CD4-positive, alpha-beta T cell (primary cell): ENCODE results near the gene TANGO2. TPM values are rescaled to one million over a fixed set of nuclear protein-coding genes. Genes with fewer than 3 reads are reported as not detected.

Source experiments
- ATAC-seq: fragments of 200-7000 bp; cut with Tn5 transposase; one replicate; pipeline ENCODE4 v1.10.0; 2022; ENCODE audit warnings: mild to moderate bottlenecking; ENCODE audit not compliant: poor library complexity
- CTCF ChIA-PET: fragments of 350-600 bp; sonication (Branson Sonifier 250); formaldehyde crosslinking; loops from one replicate; lab custom pipeline; 2021; ENCODE audit warnings: antibody characterized with exemption, inconsistent platforms; lab: Charles Lee
- POLR2A ChIA-PET: fragments of 350-600 bp; sonication (Branson Sonifier 250); formaldehyde crosslinking; loops from one replicate; lab custom pipeline; 2021; ENCODE audit warnings: antibody characterized with exemption, inconsistent platforms; lab: Charles Lee
- DNase-seq, 14 experiments: peaks; one replicate each; pipeline ENCODE4 v3.0.0-alpha.2; 2013 to 2020; ENCODE audit warnings: mixed read lengths in 2 of 14
- H3K27ac ChIP-seq, 2 donors: one replicate each; pipeline versions ENCODE4 v1.5.1 to v1.7.0; 2013; ENCODE audit warnings: low read length in 2 of 2, low read depth in 1 of 2, mild to moderate bottlenecking in 1 of 2
- H3K27me3 ChIP-seq, 2 experiments: 1 replicate in 1 of 2; 2 replicates in 1 of 2; pipeline versions ENCODE4 v1.6.1 to v1.7.0; 2013; ENCODE audit warnings: low read length in 2 of 2, control low read depth in 1 of 2, mild to moderate bottlenecking in 1 of 2, moderate library complexity in 1 of 2; ENCODE audit not compliant: insufficient read depth in 2 of 2, control insufficient read depth in 1 of 2
- H3K36me3 ChIP-seq: one replicate; pipeline ENCODE4 v1.6.1; 2013; ENCODE audit warnings: low read length, control low read depth; ENCODE audit not compliant: insufficient read depth
- H3K4me1 ChIP-seq: one replicate; pipeline ENCODE4 v1.6.1; 2013; ENCODE audit warnings: low read length, control low read depth; ENCODE audit not compliant: insufficient read depth
- H3K4me3 ChIP-seq: one replicate; pipeline ENCODE4 v1.5.1; 2013; ENCODE audit warnings: mild to moderate bottlenecking, low read length, moderate library complexity
- H3K9me3 ChIP-seq, 2 experiments: 1 replicate in 1 of 2; 2 replicates in 1 of 2; pipeline versions ENCODE4 v1.6.1 to v1.7.0; 2013; ENCODE audit warnings: low read length in 2 of 2, mild to moderate bottlenecking in 2 of 2, control low read depth in 1 of 2, moderate library complexity in 1 of 2; ENCODE audit not compliant: control insufficient read depth in 1 of 2, insufficient read depth in 1 of 2
- H3K27ac Mint-ChIP-seq: one replicate; pipeline ENCODE4 v1.8.0; 2020; ENCODE audit warnings: mixed read lengths
- H3K27me3 Mint-ChIP-seq: one replicate; pipeline ENCODE4 v1.8.0; 2021; ENCODE audit warnings: mixed read lengths
- H3K36me3 Mint-ChIP-seq: one replicate; pipeline ENCODE4 v1.8.0; 2021; ENCODE audit warnings: low read depth, mixed read lengths
- H3K4me1 Mint-ChIP-seq: one replicate; pipeline ENCODE4 v1.8.0; 2021; ENCODE audit warnings: low read depth, mixed read lengths
- H3K4me3 Mint-ChIP-seq: one replicate; pipeline ENCODE4 v1.8.0; 2020; ENCODE audit warnings: mild to moderate bottlenecking, mixed read lengths
- H3K9me3 Mint-ChIP-seq: one replicate; pipeline ENCODE4 v1.8.0; 2020; ENCODE audit warnings: mixed read lengths
- CTCF ChIP-seq: fragments of 200-600 bp; IDR thresholded peaks from one replicate; pipeline ENCODE4 v1.8.0; 2022; ENCODE audit warnings: antibody characterized with exemption, mild to moderate bottlenecking
- intact Hi-C, 2 experiments: fragments of 100-400 bp; cut with DNase I in 1 of 2; cut with micrococcal nuclease in 1 of 2; formaldehyde crosslinking; loops; one replicate each; pipeline versions ENCODE4 v1.15.1 to v1.9.0; 2023 to 2025; cut with DNase I, micrococcal nuclease
- total RNA-seq, 174 experiments: library from RNA in 2 of 174; stranded (reverse) in 2 of 174; gene quantifications; one replicate each; pipeline ENCODE4 v1.2.3 and lab custom pipeline; 2021 to 2026

Gene TANGO2
- total RNA-seq, 2 experiments from 2014 or later = 10.3 to 10.5 TPM

- H3K27ac Mint-ChIP-seq = peak overlapping the region; percentile 51
- intact Hi-C loops = loop anchor here in 1 of 2 experiments (10.0 kb wide), 1 partner anchor 813 kb away; the partner anchor contains the start of gene CLTCL1
- DNase-seq = no peak
- H3K36me3 ChIP-seq = peaks cover 82% of the 10 kb centered on the region
- ATAC-seq = no peak
- no peak for TF ChIP-seq CTCF
- no peaks in the 10 kb centered on the region for H3K9me3 ChIP-seq
- ChIA-PET POLR2A (no interaction called here), CTCF (no interaction called here)
- H3K36me3 Mint-ChIP-seq = peaks cover 63% of the 10 kb centered on the region
- no peaks in the 10 kb centered on the region for H3K27me3 Mint-ChIP-seq
- no peak overlapping the region for H3K4me3 Mint-ChIP-seq
- H3K27ac ChIP-seq = no peak overlapping the region
- peaks cover 15% of the 10 kb centered on the region for H3K4me1 ChIP-seq
- H3K27me3 ChIP-seq = no peaks in the 10 kb centered on the region
- H3K4me3 ChIP-seq = no peak overlapping the region
- peaks cover 11% of the 10 kb centered on the region for H3K4me1 Mint-ChIP-seq
- no peaks in the 10 kb centered on the region for H3K9me3 Mint-ChIP-seq
These were observed 87.2 kb downstream of the TANGO2 start for GRCh38 chr22:20107951-20108756.

GRCh38 chr22:20108757-20109230 is 87.9 kb downstream of the TANGO2 start:
- no peaks in the 10 kb centered on the region for H3K27me3 ChIP-seq
- H3K36me3 Mint-ChIP-seq = peaks cover 57% of the 10 kb centered on the region
- no peak overlapping the region for H3K27ac ChIP-seq
- CTCF ChIA-PET = no interaction called here
- H3K4me1 Mint-ChIP-seq = peaks cover 5% of the 10 kb centered on the region
- peaks cover 18% of the 10 kb centered on the region for H3K4me1 ChIP-seq
- POLR2A ChIA-PET = no interaction called here
- H3K9me3 Mint-ChIP-seq = no peaks in the 10 kb centered on the region
- no peak overlapping the region for H3K4me3 ChIP-seq
- no peak overlapping the region for H3K4me3 Mint-ChIP-seq
- ATAC-seq (no peak), DNase-seq (no peak)
- H3K36me3 ChIP-seq = peaks cover 87% of the 10 kb centered on the region
- H3K9me3 ChIP-seq = no peaks in the 10 kb centered on the region
- H3K27ac Mint-ChIP-seq = no peak overlapping the region
- intact Hi-C loops = loop anchor here in 1 of 2 experiments (10.0 kb wide), 1 partner anchor 814 kb away; the partner anchor contains the start of gene CLTCL1
- H3K27me3 Mint-ChIP-seq = no peaks in the 10 kb centered on the region
- TF ChIP-seq CTCF = no peak

GRCh38 chr22:20109411-20110358 is 88.8 kb downstream of the TANGO2 start:
- no peak for DNase-seq
- Mint-ChIP-seq H3K27ac (no peak overlapping the region), H3K4me3 (no peak overlapping the region), H3K27me3 (no peaks in the 10 kb centered on the region), H3K9me3 (no peaks in the 10 kb centered on the region), H3K36me3 (peaks cover 63% of the 10 kb centered on the region), H3K4me1 (peaks cover 5% of the 10 kb centered on the region)
- CTCF ChIA-PET = no interaction called here
- H3K4me3 ChIP-seq = no peak overlapping the region
- no peak for TF ChIP-seq CTCF
- intact Hi-C loops = loop anchor here in 1 of 2 experiments (5.0 to 10.0 kb wide), 4 partner anchors 137 to 815 kb away; partner anchors contain the start of genes CLTCL1, GNB1L, RTL10 and ZNF74
- peaks cover 26% of the 10 kb centered on the region for H3K4me1 ChIP-seq
- ATAC-seq = no peak
- H3K9me3 ChIP-seq = peaks cover 0 to 3% of the 10 kb centered on the region in 2 experiments
- peaks cover 0 to 2% of the 10 kb centered on the region in 2 experiments for H3K27me3 ChIP-seq
- peaks cover 91% of the 10 kb centered on the region for H3K36me3 ChIP-seq
- no peak overlapping the region for H3K27ac ChIP-seq
- POLR2A ChIA-PET = interaction anchor here (1.7 kb wide), 1 partner anchor 9 kb away, joined by 7 read pairs; no protein-coding TSS in a partner anchor
